HFF-Myc (cell line): ENCODE data around the gene TMEM117.
A peak's percentile ranks its signal among the peaks of the same experiment; 100 is the strongest.

Experiments
- DNase-seq: peaks from one replicate; pipeline ENCODE4 v3.0.0-alpha.2; 2011; ENCODE audit warnings: low read depth; ENCODE audit errors: extremely low read depth
- H3K4me3 ChIP-seq: replicated peaks from 2 replicates; pipeline ENCODE4 v1.5.1; 2011; ENCODE audit warnings: low read depth, mild to moderate bottlenecking, control low read depth, low read length
- CTCF ChIP-seq: IDR thresholded peaks from 2 replicates; pipeline ENCODE4 v1.5.1; 2012; ENCODE audit warnings: mild to moderate bottlenecking, low read depth, low read length, control low read depth; ENCODE audit errors: missing control alignments

TMEM117 gene

GRCh38 chr12:43805860-43806736, 29.8 kb upstream of the TMEM117 start, which contains the start of gene TWF1:
TSS of gene TWF1 (minus strand) at chr12:43806317. CDS start at chr12:43806245, 72 bp downstream.
- no peak for DNase-seq
- TF ChIP-seq CTCF = no peak
- H3K4me3 ChIP-seq = peak within 1 kb of the TSS; percentile 85

DNA sequence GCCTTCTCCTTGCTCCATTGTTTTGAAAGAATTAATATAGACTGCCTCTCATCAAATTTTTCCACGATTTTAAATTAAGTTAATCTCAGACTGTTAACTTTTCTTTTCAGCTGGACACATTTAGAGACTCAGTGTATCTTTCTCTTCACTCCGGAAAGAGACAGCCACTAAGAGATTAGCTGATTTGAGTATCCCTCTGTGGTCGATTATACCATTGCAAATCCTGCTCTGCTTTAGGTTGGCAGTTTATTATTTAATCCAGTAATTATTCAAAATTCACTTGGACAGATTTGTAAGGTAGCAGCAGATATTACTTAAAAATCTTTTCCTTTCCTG, 29.2 kb upstream of the TMEM117 start:
- TF ChIP-seq CTCF = no peak
- DNase-seq = no peak
- H3K4me3 ChIP-seq = peak overlapping the region; percentile 85

- no peak overlapping the region for H3K4me3 ChIP-seq
- DNase-seq = no peak
- TF ChIP-seq CTCF = no peak
Observed at GRCh38 chr12:43807386-43807785, 28.5 kb upstream of the TMEM117 start.

- H3K4me3 ChIP-seq = no peak overlapping the region
- no peak for DNase-seq
- TF ChIP-seq CTCF = no peak
Observed at GRCh38 chr12:43812057-43812456, 23.8 kb upstream of the TMEM117 start.

DNA sequence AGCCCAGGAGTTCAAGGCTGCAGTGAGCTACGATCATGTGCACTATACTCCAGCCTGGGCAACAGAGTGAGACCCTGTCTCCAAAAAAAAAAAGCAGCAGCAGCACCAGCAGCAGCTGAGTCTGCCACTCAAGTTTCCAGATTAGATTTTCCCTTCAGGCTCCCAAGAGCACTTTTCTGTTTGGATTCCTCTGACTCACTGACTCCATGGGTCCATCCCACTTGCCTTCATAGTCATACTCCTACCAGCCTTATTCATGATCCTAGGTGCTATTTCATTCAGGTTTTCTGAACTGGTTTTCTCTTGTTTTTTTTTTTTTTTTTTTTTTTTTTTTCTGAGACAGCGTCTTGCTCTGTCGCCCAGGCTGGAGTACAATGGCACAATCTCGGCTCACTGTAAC, 23.0 kb upstream of the TMEM117 start:
- no peak for TF ChIP-seq CTCF
- no peak for DNase-seq
- H3K4me3 ChIP-seq = no peak overlapping the region

GRCh38 chr12:43815416-43815815, 20.5 kb upstream of the TMEM117 start:
- TF ChIP-seq CTCF = no peak

More at GRCh38 chr12:43815416-43815815, 20.5 kb upstream of the TMEM117 start:
- no peak overlapping the region for H3K4me3 ChIP-seq
- no peak for DNase-seq
